ENCODE measurements around the gene ACACA. TPM values are rescaled to one million over a fixed set of nuclear protein-coding genes. Genes with fewer than 3 reads are reported as not detected.

ACACA gene
- total and polyA plus RNA-seq, 2 donors (not counting 1 experiment from before 2014, with no cell fraction given), result 4.8 to 26.2 TPM

DNA sequence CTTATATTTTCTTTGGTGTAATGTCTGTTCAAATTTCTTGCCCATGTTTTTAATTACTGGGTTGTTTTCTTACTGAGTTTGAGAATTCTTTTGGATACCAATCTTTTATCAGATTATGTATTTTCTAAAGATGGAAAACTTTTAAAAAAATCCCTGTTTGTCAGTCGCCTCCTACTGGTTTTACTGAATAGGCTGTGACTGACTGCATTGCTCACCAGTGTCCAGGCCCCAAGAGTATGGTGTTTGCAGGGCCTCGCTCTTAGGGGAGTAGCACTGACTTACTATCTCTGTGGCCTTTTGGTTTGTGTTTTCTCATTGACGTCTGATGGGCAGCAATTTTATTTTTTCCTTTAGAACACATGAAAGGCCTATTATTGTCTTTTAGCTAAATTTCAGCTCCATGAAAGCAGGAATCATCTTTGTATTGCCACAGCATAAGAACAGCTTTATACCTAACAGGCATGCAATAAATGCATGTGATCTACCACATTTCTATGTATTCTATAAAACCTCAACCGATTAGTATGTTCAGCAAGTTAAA, 269.5 kb downstream of the ACACA start:
- H3K4me3 ChIP-seq (ENCODE audit: control extremely low read depth in 1 of 5, extremely low read depth in 1 of 5, insufficient read depth in 1 of 5, low read depth in 2 of 5, low read length in 4 of 5), result no peak overlapping the region
- H3K4me1 Mint-ChIP-seq, result no peaks in the 10 kb centered on the region
- no peaks in the 10 kb centered on the region for H3K9me3 Mint-ChIP-seq (ENCODE audit: insufficient read depth)
- TF ChIP-seq, protein P1, sequence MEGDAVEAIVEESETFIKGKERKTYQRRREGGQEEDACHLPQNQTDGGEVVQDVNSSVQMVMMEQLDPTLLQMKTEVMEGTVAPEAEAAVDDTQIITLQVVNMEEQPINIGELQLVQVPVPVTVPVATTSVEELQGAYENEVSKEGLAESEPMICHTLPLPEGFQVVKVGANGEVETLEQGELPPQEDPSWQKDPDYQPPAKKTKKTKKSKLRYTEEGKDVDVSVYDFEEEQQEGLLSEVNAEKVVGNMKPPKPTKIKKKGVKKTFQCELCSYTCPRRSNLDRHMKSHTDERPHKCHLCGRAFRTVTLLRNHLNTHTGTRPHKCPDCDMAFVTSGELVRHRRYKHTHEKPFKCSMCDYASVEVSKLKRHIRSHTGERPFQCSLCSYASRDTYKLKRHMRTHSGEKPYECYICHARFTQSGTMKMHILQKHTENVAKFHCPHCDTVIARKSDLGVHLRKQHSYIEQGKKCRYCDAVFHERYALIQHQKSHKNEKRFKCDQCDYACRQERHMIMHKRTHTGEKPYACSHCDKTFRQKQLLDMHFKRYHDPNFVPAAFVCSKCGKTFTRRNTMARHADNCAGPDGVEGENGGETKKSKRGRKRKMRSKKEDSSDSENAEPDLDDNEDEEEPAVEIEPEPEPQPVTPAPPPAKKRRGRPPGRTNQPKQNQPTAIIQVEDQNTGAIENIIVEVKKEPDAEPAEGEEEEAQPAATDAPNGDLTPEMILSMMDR (IDR thresholded peaks at IDR 0.05), result no peak
- no peak for TF ChIP-seq EZH2 (IDR thresholded peaks at IDR 0.05; ENCODE audit: borderline replicate concordance, insufficient read depth, low read depth, low read length, poor library complexity, severe bottlenecking)
- H3K27me3 ChIP-seq (replicated peaks in 1 of 4; ENCODE audit: control extremely low read depth in 1 of 4, control insufficient read depth in 3 of 4, insufficient read depth in 4 of 4, low read length in 3 of 4), result no peaks in the 10 kb centered on the region
- no peak overlapping the region for H3K9ac ChIP-seq (ENCODE audit: low read length)
- ChIA-PET POLR2A (no interaction called here), CTCF (no interaction called here)
- no peaks in the 10 kb centered on the region for H3K9me3 ChIP-seq (ENCODE audit: control extremely low read depth in 1 of 3, control insufficient read depth in 2 of 3, insufficient read depth in 1 of 3, low read length in 2 of 3)
- no peaks in the 10 kb centered on the region for H3K4me1 ChIP-seq (ENCODE audit: control insufficient read depth in 2 of 2, insufficient read depth in 2 of 2, low read length in 2 of 2)
- H3K27ac Mint-ChIP-seq, result no peak overlapping the region
- H3K4me3 Mint-ChIP-seq, result no peak overlapping the region
- no peak overlapping the region for H3K4me2 ChIP-seq (replicated peaks; ENCODE audit: low read depth, low read length, poor library complexity, severe bottlenecking)
- H3K36me3 ChIP-seq (replicated peaks in 1 of 2; ENCODE audit: control extremely low read depth in 1 of 2, control insufficient read depth in 1 of 2, extremely low read depth in 1 of 2, insufficient read depth in 2 of 2, low read length in 1 of 2), result peaks cover 0 to 1% of the 10 kb centered on the region in 2 experiments
- H4K20me1 ChIP-seq (ENCODE audit: control insufficient read depth, insufficient read depth, low read length, poor library complexity, severe bottlenecking), result no peaks in the 10 kb centered on the region
- intact Hi-C loops (cut with micrococcal nuclease), result no loop called here
- H3K27me3 Mint-ChIP-seq, result no peaks in the 10 kb centered on the region
- no peaks in the 10 kb centered on the region for H3K79me2 ChIP-seq (ENCODE audit: control insufficient read depth, insufficient read depth, low read length)
- no peak overlapping the region for H3K27ac ChIP-seq (ENCODE audit: low read length in 2 of 2)
- no peak overlapping the region for H2AFZ ChIP-seq (ENCODE audit: insufficient read depth, low read depth, low read length, poor library complexity, severe bottlenecking)
- ATAC-seq (ENCODE audit: low read depth), result no peak
- 100% methylated on average over 2 of the region's 4 CpGs for WGBS (ENCODE audit: insufficient coverage)
- no peak for DNase-seq

- ATAC-seq (ENCODE audit: low read depth) (no peak), DNase-seq (no peak)
- Histone ChIP-seq H3K4me2 (replicated peaks; ENCODE audit: low read depth, low read length, poor library complexity, severe bottlenecking) (no peak overlapping the region), H3K27ac (ENCODE audit: low read length in 2 of 2) (no peak overlapping the region), H3K4me3 (ENCODE audit: control extremely low read depth in 1 of 5, extremely low read depth in 1 of 5, insufficient read depth in 1 of 5, low read depth in 2 of 5, low read length in 4 of 5) (no peak overlapping the region), H4K20me1 (ENCODE audit: control insufficient read depth, insufficient read depth, low read length, poor library complexity, severe bottlenecking) (no peaks in the 10 kb centered on the region), H3K4me1 (ENCODE audit: control insufficient read depth in 2 of 2, insufficient read depth in 2 of 2, low read length in 2 of 2) (no peaks in the 10 kb centered on the region), H3K27me3 (replicated peaks in 1 of 4; ENCODE audit: control extremely low read depth in 1 of 4, control insufficient read depth in 3 of 4, insufficient read depth in 4 of 4, low read length in 3 of 4) (no peaks in the 10 kb centered on the region), H3K9ac (ENCODE audit: low read length) (no peak overlapping the region), H2AFZ (ENCODE audit: insufficient read depth, low read depth, low read length, poor library complexity, severe bottlenecking) (no peak overlapping the region), H3K9me3 (ENCODE audit: control extremely low read depth in 1 of 3, control insufficient read depth in 2 of 3, insufficient read depth in 1 of 3, low read length in 2 of 3) (no peaks in the 10 kb centered on the region), H3K79me2 (ENCODE audit: control insufficient read depth, insufficient read depth, low read length) (no peaks in the 10 kb centered on the region), H3K36me3 (replicated peaks in 1 of 2; ENCODE audit: control extremely low read depth in 1 of 2, control insufficient read depth in 1 of 2, extremely low read depth in 1 of 2, insufficient read depth in 2 of 2, low read length in 1 of 2) (no peaks in the 10 kb centered on the region)
- no peak overlapping the region for H3K27ac Mint-ChIP-seq
- no CpG with 5 or more reads among the region's 2 CpGs for WGBS (ENCODE audit: insufficient coverage)
- intact Hi-C loops (cut with micrococcal nuclease), result no loop called here
- no peaks in the 10 kb centered on the region for H3K4me1 Mint-ChIP-seq
- no peak for TF ChIP-seq EZH2 (IDR thresholded peaks at IDR 0.05; ENCODE audit: borderline replicate concordance, insufficient read depth, low read depth, low read length, poor library complexity, severe bottlenecking)
- TF ChIP-seq, protein P1 (IDR thresholded peaks at IDR 0.05), result no peak
- POLR2A ChIA-PET, result no interaction called here
- CTCF ChIA-PET, result no interaction called here
- H3K27me3 Mint-ChIP-seq, result no peaks in the 10 kb centered on the region
- no peak overlapping the region for H3K4me3 Mint-ChIP-seq
- no peaks in the 10 kb centered on the region for H3K9me3 Mint-ChIP-seq (ENCODE audit: insufficient read depth)
These were observed 271.1 kb downstream of the ACACA start for GRCh38 chr17:37135576-37135975.

Measured in B cell (primary cell).